ENCODE results near the gene LOXL1.

The LOXL1 gene

DNA sequence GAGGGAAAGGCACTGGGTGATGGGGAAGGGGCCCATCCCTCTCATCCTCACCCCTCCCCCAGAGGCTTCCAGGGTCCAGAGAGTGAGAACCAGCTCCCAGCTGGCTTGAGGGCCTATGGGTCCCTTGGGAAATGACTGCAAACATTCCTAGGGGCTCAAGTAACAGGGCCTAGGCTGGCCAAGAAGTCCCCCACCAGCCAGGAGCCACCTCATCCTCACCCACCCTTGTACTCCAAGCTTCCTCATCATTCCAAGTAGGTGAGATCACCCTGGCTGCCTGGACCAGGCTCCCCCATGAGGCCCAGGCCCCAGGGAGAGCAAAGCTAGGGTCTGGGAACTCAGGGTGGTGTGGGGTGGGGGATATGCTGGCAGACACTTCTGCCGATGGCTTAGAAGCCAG, 14.8 kb downstream of the LOXL1 start:
- no peak for DNase-seq

DNA sequence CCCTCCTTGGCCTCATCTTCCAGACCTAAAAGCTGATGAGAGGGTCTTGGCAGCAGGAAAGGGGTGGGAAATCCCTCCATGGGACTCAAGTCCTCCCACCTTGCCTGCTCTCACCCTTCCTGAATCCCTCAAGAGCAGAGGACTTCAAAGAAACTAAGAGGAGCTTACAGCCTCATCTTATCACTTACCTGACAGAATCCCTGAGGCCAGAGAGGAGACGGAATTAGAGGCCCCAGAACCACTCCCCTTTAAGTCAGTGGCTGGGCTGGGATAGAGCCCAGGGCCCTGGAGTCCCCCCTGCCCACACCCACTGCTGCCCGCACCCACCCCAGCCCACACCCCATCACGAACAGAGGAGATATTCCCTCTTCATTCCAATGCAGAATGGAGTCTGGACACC, 15.2 kb downstream of the LOXL1 start:
- DNase-seq: no peak

DNA sequence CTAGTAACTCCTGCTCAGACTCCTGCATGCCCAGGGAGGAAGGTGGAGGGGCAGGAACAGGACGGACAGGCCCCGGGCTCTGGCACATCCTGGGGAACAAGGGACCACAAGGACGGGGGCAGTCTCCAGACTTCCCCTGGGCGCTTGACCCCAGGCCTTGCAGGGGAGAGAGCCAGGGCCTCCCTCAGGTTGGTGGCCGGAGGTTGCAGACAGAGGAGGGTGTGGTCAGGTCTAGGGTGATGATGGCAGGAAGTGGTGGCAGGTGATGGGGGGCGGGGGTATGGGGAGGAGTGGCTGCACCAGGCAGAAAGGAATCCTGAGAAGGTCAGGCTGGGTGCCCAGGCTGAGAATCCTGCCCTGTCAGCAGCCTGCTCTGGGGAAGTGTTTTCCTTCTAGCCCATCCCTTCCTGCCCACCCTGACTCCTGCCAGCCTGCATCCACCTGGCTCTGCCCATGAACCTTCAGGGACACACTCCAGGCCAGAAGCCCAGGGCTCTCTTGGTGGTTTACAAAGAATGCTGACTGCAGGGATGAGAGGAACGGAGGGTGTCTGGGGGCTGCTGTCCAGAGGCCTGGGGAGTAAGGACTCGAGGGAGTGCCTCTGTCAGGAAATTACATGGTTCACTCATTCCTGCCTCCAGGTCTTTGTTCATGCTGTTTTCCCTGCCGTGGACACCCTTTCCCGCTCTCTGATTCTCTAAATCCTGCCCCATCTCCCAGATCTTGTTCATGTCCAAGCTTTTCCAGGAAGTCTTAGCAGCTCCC, 15.8 kb downstream of the LOXL1 start:
- DNase-seq: no peak

DNA sequence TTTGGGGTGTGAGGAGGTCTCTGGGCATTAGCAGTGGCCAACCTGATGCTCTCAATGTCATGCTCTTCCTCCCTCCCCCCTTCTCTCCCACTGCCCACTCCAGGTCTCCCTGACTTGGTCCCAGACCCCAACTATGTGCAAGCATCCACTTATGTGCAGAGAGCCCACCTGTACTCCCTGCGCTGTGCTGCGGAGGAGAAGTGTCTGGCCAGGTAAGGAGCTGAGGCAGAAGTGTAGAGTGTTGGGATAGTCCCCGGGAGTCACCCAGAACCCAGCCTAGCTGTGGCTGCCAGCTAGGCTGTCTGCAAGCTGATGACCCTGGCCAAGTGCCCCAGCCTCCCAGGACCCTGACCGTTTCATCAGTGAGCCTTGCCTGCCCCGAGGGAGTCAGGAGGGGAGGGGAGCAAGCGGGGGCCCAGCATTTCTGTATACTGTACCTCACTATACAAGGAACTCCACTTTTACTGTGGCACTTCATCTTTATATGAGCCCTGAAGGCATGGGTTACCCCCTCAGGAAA, 16.5 kb downstream of the LOXL1 start:
- no peak for DNase-seq

DNA sequence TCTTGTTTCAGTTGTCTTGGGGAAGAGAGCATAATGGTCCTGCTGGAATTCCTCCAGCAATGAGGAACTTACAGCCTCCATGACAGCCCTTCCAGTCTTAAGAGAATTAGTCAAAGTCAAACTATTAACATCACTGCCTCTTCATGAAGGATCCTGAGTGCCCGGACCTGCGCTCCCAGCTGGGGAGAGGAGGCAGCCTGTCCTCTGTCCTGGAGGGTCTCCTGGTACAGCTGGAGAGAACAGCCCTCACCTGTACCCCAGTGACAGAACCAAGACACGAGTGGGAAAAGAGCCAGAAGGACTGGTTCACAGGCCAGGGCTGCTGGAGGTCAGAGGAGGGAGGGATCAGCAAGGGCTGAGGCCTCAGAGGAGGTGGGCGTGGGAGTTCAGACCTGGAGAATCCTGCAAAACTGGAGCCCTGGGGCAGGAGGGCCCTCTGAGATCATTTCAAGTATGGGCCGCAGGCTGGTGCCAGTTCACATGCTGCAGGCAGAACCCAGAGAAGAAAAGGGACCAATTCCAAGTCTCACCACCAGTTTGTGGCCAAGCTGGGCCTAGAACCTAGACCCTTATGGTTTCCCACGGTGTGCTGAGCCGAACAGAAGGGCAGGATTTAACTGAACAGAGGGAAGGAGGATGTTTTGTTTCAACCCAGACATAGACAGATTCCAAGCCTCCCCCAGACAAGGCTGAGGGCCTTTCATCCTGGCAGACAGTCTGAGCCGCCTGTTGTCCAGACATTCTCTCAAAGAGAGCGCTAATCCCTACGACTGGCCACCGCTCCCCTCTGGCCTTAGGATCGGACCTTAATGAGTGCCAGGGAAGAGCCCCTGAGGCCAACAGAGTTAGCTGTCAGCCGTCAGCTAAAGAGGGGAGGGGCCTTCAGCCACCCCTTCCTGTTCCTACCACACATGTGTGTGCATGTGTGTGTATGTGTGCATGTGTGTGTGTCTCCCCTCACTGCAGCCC, 18.2 kb downstream of the LOXL1 start:
- DNase-seq: peak; percentile 12

DNA sequence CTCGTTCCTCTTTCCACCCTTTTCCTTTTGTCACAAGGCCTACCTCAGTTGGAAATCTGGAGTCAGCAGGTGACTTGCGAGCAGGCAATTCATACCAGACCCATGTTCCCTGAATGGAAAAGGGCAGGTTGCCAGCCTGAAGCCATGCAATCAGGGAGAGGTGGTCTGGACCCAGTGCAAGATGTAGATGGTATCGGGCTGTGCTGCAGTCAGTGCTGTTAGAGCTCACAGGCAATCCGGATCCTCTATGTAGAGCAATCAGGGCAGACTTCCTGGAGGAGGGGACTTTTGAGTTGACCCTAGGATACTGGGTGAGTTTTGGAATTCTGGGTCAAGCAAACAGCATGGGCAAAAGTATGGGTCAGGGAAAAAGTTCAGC, 18.9 kb downstream of the LOXL1 start:
- no peak for DNase-seq

DNA sequence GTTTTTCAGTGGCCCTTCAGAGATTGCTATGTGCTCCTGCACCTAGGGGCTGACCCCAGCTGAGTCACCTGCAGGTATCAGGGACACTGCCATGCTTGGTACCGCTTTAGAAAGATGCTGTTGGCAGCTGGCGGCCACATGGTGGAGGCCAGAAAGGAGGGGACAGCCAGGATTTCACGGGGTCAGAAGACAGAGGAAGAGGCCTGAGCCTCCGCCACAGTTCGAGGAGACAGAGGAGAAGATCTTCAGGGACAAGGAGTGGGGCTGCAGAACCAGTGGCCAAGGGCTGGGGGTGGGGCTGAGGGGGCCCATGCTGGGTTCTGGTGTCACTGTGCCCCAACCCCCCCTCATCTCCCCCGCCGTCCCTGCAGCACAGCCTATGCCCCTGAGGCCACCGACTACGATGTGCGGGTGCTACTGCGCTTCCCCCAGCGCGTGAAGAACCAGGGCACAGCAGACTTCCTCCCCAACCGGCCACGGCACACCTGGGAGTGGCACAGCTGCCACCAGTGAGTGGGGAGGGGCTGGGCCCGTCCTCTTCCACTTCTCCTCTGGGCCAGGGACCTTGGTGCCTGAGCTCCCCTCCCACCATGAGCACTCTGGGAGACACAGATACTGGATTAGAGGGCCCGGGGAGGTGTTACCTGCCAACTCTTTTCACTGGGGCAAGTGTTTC, 19.9 kb downstream of the LOXL1 start:
- DNase-seq: peak; percentile 8

DNA sequence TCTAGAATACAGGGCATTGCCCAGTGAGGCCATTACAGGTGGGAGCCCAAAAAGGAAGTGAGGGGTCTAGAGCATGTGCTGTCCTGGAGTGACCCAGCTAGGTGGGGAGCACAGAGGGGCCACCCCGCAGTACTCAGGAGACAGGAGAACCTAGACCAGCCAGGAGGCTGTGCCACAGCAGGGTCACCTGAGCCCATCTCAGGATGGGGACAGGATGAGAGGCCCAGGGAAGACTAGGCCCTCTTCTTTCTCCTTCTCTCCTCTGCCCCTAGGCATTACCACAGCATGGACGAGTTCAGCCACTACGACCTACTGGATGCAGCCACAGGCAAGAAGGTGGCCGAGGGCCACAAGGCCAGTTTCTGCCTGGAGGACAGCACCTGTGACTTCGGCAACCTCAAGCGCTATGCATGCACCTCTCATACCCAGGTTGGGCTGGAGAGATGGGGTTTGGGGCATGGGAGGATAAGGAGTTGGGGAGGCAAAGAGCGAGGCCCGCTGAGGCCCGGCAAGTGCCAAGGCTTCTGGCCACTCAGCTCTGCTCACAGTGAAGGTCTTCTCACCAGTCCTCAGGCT, 20.6 kb downstream of the LOXL1 start:
- peak; percentile 17 for DNase-seq

DNA sequence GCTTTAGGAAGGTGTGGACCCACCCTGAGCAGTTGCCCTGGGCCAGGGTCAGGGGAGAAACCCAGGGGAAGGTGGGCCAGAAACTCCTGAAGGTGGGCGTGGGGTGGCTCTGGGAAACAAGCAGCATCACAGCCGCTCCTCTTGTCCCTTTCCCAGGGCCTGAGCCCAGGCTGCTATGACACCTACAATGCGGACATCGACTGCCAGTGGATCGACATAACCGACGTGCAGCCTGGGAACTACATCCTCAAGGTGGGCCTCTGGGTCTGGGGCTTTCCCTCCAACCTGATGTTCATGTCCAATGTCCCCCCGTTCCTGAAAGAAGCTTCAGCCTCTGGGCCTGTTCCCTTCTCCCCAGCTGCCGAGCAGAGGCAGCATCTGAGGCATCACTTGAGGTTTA, 21.4 kb downstream of the LOXL1 start:
- DNase-seq: no peak

DNA sequence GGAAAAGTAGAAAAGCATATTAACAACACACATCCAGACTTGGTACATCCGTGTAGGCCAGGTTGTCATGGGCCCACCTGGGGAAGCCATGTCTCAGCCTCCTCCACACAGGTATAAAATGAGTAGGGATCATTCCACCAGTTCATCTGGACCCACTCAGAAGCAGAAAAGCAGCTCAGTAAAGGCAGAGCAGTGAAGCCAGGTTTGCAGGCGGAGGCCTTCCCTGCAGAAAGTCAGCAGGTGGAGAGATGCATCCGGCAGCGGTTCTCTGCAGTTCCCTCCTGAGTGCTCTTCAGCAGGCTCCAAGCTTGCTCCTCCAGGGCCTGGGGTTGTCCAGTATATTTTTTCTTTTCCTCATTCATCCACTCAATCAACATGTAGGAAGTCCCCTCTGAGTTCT, 22.1 kb downstream of the LOXL1 start:
- no peak for DNase-seq

DNA sequence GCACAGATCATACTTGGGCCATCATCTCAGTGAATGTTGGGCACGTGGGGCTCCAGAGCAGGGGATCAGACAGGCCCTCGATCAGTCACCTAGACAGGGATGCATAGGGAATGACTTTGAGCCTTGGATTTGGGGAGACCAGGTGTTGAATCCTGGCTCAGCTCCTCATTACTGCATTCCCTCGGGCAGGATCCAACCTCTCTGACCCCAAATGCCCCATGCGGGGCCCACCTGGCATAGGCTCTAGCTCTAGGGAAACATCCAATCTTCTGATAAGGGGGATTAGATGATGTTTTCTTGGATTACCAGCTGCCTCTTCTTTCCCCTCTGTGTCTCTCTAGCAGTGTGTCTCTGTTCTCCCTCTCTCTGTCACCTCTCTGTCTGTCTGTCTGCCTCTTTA, 22.7 kb downstream of the LOXL1 start:
- DNase-seq: no peak

DNA sequence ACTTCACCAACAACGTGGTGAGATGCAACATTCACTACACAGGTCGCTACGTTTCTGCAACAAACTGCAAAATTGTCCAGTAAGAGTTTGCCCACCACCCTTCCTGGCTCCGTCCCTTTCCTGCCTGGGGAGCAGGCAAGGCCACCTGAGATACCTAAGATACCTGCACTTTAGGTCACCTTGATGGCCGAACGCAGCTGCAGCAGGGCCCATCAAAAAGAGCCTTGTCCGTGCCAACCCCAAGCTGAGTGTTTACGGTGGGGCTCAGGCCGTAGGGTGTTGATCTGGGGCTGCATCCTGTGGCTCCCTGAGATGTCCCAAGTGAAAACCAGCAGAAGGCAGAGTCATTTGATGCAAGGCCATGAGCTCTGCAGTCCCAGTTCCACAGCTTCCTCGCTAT, 23.2 kb downstream of the LOXL1 start:
- no peak for DNase-seq

DNA sequence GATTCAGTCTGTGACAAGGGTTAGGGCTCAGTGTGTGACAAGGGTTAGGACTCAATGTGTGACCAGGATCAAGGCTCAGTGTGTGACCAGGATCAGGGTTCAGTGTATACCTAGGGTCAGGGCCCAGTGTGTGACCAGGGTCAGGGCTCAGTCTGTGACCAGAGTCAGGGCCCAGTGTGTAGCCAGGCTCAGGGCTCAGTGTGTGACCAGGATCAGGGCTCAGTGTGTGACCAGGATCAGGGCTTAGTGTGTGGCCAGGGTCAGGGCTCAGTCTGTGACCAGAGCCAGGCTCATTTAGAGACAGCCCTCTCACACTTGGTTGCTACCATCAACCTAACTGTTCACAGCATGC, 24.2 kb downstream of the LOXL1 start:
- DNase-seq: no peak

DNA sequence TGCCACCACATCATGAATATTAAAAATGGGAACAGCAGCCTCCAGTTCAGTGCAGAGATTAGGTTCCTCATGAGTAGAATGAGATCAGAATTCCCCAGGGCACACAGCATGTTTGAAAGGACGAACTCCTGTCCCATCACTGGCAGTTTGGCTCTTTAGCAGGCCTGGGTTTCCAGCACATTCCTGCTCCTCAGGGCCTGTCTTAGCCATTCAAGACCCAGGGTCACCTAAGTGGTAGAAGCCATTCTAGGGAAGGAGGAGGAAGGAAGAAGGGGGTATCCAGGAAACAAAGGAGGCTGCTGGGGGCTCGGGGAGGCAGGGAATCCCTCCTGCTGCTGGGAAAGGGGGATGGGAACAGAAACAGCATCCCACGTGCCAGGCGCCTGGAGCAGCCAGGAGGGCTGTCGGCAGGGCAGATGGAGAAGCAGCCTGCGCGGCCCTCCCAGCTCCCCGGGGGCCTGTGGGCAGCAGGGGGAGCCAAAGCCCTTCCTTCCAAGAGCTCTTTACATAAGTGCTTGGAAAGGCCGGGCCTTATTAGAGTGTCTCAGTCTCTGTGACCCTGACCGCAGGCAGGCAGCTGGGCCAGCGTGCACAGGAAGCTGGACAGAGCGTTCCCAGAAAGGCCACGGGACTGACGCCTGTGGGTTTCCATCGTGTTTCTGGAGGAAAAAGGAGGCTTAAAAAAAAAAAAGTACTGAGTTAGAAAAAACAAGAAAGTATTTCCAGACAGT, 24.7 kb downstream of the LOXL1 start:
- DNase-seq: peak; percentile 93

DNA sequence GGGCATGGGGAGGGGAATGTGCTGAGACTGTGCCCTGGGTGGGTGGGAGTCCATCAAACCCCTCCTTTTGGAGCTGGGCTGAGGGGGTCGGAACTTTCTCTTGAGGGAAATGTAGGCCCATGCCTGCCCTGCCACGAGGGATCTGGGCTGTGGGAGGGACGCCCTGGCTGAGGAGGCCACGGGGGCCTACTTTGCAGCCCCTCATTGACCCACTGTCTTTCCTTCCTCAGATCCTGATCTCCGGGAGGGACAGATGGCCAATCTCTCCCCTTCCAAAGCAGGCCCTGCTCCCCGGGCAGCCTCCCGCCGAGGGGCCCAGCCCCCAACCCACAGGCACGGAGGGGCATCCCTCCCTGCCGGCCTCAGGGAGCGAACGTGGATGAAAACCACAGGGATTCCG, 25.3 kb downstream of the LOXL1 start:
- peak; percentile 61 for DNase-seq

DNA sequence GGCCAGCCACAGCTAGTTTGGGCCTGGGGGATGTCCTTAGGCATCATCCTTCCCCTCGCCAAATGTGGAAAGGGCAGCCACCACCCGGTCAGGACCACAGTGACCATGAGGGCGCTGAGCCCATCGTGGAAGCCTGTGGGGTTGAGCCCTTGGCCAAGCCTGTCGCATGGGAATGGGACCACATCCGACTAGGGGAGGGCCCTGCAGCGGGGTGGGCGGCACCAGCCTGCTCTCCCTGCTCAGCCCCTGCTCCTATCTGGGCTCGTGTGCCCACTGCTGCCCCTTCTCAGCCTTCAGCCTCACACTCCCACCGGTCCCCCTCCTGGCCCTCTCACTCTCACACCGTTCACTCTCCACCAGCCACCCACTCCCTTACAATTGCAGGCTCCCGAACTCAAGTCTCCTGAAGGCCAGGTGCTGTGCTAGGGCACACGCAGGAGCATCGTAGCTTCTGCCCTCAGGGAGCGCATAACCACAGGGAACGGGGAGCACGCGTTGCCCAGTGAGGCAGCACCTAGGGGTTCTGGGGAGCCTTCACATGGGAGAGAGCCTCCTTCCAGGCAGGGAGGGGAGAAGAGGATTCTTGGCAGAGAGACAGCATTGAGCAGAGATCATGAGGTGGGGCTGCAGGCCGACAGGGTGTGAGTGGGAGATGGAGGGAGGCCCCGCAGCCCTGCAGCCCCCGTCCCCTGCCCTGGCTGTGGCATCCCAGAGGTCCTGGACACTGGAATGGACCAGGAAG, 26.1 kb downstream of the LOXL1 start:
- peak; percentile 77 for DNase-seq

DNA sequence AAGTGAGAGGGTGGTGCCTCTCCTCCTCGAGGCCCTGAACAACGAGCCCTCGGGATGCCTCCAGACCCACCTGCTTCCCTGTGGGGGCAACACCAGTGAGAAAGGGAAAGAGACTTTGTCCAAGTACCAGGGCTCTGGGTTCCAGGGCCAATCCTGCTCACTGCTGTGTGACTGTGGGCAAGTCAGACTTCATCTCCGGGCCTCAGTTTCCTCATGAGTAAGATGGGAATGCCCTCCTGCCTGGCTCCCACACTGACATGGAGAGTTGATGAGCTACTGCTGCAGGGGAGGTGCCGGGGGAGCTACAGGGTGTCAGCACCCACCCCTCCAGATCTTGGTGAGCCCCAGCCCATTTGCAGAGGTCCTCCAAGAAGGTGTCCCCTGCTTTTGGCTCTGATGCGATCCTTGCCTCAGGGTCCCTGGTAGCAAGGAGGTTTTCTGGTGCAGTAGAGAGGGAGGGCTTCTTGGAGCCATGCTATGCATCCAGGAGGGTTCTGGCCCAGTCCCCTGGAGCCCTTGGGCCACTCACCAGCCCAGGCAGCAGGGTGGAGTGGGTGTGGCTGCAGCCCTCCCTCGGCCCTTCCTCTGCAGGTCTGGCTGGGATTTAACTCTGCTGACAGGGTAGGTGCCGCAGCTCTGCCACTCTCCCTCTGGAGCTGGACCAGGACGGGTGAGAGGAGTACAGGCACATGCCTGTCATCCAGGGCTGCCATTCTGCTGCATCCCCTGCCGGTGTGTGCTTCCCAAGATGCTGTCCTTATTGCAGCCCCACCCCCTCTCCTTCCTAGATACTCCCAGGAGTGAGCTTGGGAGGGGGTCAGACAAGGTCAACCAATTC, 26.9 kb downstream of the LOXL1 start:
- DNase-seq: no peak

DNA sequence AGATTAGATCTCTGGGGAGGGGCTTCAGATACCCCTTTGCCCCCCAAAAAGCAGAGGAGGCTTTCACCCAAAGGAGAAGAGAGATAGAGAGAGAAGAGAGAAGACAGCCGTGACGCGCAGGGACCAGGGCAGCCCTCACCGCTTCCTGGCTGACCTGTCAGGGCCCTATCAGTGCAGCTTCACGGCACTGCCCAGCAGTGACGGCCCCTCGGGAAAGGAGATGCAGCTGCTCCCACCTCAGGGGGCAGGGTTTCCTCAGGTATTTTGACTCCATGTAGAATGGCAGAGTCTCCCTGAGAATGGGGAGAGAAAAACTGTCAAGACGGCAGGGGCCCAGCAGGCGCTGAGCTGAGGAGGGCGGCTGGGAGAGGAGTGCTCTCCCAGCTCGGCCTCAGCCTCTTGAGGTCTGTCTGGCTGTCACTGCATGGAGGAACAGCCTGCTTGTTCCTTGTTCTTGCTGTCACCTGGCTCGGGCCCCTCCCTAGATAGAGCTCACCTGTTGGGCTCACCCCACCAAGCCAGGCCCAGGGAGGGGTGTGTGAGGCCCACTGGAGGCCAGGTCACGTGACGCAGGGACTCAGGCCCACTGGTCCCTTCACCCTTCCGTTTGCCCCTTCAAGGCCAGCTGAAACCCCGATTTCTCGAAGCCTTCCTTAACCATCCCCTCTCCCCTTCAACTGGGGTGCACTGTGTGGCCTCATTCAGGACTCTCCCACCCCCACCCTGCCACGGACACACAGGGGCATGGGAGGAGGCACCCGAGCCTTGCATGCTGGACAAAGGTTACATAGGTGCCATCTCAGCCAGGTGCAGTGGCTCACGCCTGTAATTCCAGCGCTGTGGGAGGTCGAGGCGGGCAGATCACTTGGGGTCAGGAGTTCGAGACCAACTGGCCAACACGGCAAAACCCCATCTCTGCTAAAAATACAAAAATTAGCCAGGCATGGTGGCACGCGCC, 28.2 kb downstream of the LOXL1 start:
- DNase-seq: no peak

DNA sequence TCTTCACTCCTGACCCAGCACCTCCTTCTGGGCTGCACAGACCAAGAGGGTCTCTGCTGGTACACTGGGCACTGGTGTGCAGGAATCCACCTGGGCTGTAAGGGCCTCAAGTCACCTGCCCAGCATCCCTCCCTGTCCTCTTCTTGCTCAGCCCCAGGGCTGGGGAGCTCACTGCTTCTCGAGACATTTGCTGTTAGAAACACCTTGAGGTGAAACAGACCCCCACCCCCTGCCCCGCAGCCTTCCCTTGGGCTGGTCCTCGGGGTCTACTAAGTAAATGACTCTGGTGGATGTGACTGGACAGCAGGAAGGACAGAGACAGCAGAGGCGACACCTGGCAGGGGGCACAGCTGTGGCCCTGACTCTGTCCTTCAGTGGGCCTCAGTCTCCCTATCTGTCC, 29.1 kb downstream of the LOXL1 start:
- no peak for DNase-seq

Data from left hindlimb (tissue), 1 donor.